HepG2 (cell line): Measurements from ENCODE around the gene ZBTB32. TPM values are rescaled to one million over a fixed set of nuclear protein-coding genes. Genes with fewer than 3 reads are reported as not detected.
A peak's percentile ranks its signal among the peaks of the same experiment; 100 is the strongest.

ENCODE experiments used
- ATF1 ChIP-seq: IDR thresholded peaks from 2 replicates; pipeline ENCODE4 v1.6.1; 2016; ENCODE audit warnings: mild to moderate bottlenecking, control low read depth
- ATF7 ChIP-seq, 2 experiments: fragments of 450-650 bp in 1 of 2; sonication (generic) in 1 of 2; formaldehyde crosslinking in 1 of 2; IDR thresholded peaks; 2 replicates each; pipeline versions ENCODE4 v1.4.0 to v1.6.1; 2016 to 2020; ENCODE audit warnings: antibody characterized with exemption in 1 of 2, mild to moderate bottlenecking in 1 of 2, missing genetic modification reagents in 1 of 2
- E2F1 ChIP-seq: sonication (generic); formaldehyde crosslinking; IDR thresholded peaks from 2 replicates; pipeline ENCODE4 v1.5.0; 2020; ENCODE audit warnings: missing genetic modification reagents
- E2F2 ChIP-seq: sonication (generic); formaldehyde crosslinking; IDR thresholded peaks from 2 replicates; pipeline ENCODE4 v1.4.0; 2020; ENCODE audit warnings: missing genetic modification reagents, borderline replicate concordance
- KAT2B ChIP-seq: fragments of 150-350 bp; IDR thresholded peaks from 2 replicates; pipeline ENCODE4 v1.6.1; 2014; ENCODE audit warnings: low read depth, low read length, borderline replicate concordance
- MAFG ChIP-seq: sonication (generic); formaldehyde crosslinking; IDR thresholded peaks from 2 replicates; pipeline ENCODE4 v1.5.1; 2020; ENCODE audit warnings: mild to moderate bottlenecking, missing genetic modification reagents
- NR2F1 ChIP-seq, 2 experiments: fragments of 450-650 bp in 1 of 2; formaldehyde crosslinking in 1 of 2; IDR thresholded peaks; 2 replicates each; pipeline versions ENCODE4 v1.5.0 to v1.6.1; 2016 to 2020; ENCODE audit warnings: mild to moderate bottlenecking in 1 of 2, missing compliant biosample characterization in 1 of 2, missing genetic modification reagents in 1 of 2, moderate library complexity in 1 of 2
- POLR2A ChIP-seq, 2 experiments: IDR thresholded peaks; 2 replicates each; pipeline ENCODE4 v1.6.1; 2011; ENCODE audit warnings: low read depth in 2 of 2, low read length in 2 of 2, mild to moderate bottlenecking in 1 of 2, moderate library complexity in 1 of 2; ENCODE audit not compliant: insufficient read depth in 1 of 2
- TCF7L2 ChIP-seq: IDR thresholded peaks from 2 replicates; pipeline ENCODE4 v1.6.1; 2011; ENCODE audit warnings: mild to moderate bottlenecking, low read depth, low read length, moderate library complexity
- TEAD3 ChIP-seq: optimal IDR thresholded peaks from 2 replicates; pipeline ENCODE3; 2016; ENCODE audit warnings: borderline replicate concordance
- TFE3 ChIP-seq: IDR thresholded peaks from 2 replicates; pipeline ENCODE4 v1.6.1; 2016
- ZNF354B ChIP-seq: sonication (generic); formaldehyde crosslinking; IDR thresholded peaks from 2 replicates; pipeline ENCODE4 v1.8.0; 2022; ENCODE audit warnings: mild to moderate bottlenecking, missing genetic modification reagents
- ZNF367 ChIP-seq: sonication (generic); formaldehyde crosslinking; IDR thresholded peaks from 2 replicates; pipeline ENCODE4 v1.4.0; 2020; ENCODE audit warnings: missing genetic modification reagents, borderline replicate concordance
- ZNF552 ChIP-seq: sonication (generic); formaldehyde crosslinking; IDR thresholded peaks from 2 replicates; pipeline ENCODE4 v1.9.0; 2022; ENCODE audit warnings: missing genetic modification reagents, mild to moderate bottlenecking, borderline replicate concordance
- ZNF709 ChIP-seq: sonication (generic); formaldehyde crosslinking; IDR thresholded peaks from 2 replicates; pipeline ENCODE4 v1.5.0; 2020; ENCODE audit warnings: mild to moderate bottlenecking, missing genetic modification reagents
- ZNF724P ChIP-seq: sonication (generic); formaldehyde crosslinking; IDR thresholded peaks from 2 replicates; pipeline ENCODE4 v1.8.0; 2022; ENCODE audit warnings: missing genetic modification reagents, borderline replicate concordance
- ZNF780A ChIP-seq: sonication (generic); formaldehyde crosslinking; IDR thresholded peaks from 2 replicates; pipeline ENCODE4 v1.8.0; 2022; ENCODE audit warnings: mild to moderate bottlenecking, missing genetic modification reagents, moderate library complexity
- ZNF781 ChIP-seq: sonication (generic); formaldehyde crosslinking; IDR thresholded peaks from 2 replicates; pipeline ENCODE4 v1.5.1; 2020; ENCODE audit warnings: borderline replicate concordance, mild to moderate bottlenecking, missing genetic modification reagents; ENCODE audit errors: not compliant biosample characterization
- polyA plus RNA-seq, 8 experiments: library from polyadenylated mRNA; depleted of rRNA in 3 of 8; stranded (reverse) in 7 of 8; unstranded in 1 of 8; fragments of >200 nt; fragmentation: Illumina TruSeq in 4 of 8; extraction: Trizol in 4 of 8; gene quantifications; 2 replicates each; pipeline versions ENCODE4 v1.2.1 to v1.2.3, GENCODE V29; 2011 to 2016; ENCODE audit warnings: low read depth in 4 of 8, missing spikeins in 1 of 8, mixed read lengths in 1 of 8; ENCODE audit not compliant: insufficient read depth in 1 of 8
- total RNA-seq, 5 experiments: library from RNA; depleted of rRNA; stranded (reverse); fragments of >200 nt; fragmentation: Illumina TruSeq; extraction: Trizol; gene quantifications; 2 replicates each; pipeline ENCODE4 v1.2.3, GENCODE V29; 2016; ENCODE audit warnings: low read depth in 1 of 5
- TF ChIP-seq, protein P1 (sequence below): sonication (generic); formaldehyde crosslinking; IDR thresholded peaks from 2 replicates; pipeline ENCODE4 v1.8.1; 2022; ENCODE audit warnings: low read depth, mild to moderate bottlenecking, missing genetic modification reagents
- TF ChIP-seq, protein P2 (sequence below): sonication (generic); formaldehyde crosslinking; IDR thresholded peaks from 2 replicates; pipeline ENCODE4 v1.5.0; 2020; ENCODE audit warnings: mild to moderate bottlenecking, missing genetic modification reagents

Gene ZBTB32
- total and polyA plus RNA-seq, 2 of the 13 experiments (the other 11 are each of a cell fraction or from before 2014, with no cell fraction given): not detected

GRCh38 chr19:35719402-35720162 is 15.2 kb downstream of the ZBTB32 start (continued):
- TF ChIP-seq E2F1 (CRISPR knock-in tag) (no peak), ZNF724P (CRISPR knock-in tag) (no peak), E2F2 (CRISPR knock-in tag) (no peak), ZNF367 (CRISPR knock-in tag) (no peak), ZNF552 (no peak), ZNF780A (CRISPR knock-in tag) (no peak), TEAD3 (CRISPR knock-in tag) (peak; percentile 7), TFE3 (no peak), POLR2A (IDR thresholded peaks at IDR 0.05; ENCODE audit: insufficient read depth in 1 of 2, low read depth in 2 of 2, low read length in 2 of 2) (0 out of 4 replicates have a peak, but pooled peaks of 1 of the 2 experiments have one; percentile 28), ZNF781 (CRISPR knock-in tag) (no peak), ATF7 (IDR thresholded peaks at IDR 0.05) (no peak), ATF7 (CRISPR knock-in tag; IDR thresholded peaks at IDR 0.05) (no peak), TCF7L2 (no peak), NR2F1 (CRISPR knock-in tag; IDR thresholded peaks at IDR 0.05) (no peak), MAFG (CRISPR knock-in tag) (no peak), ZNF354B (CRISPR knock-in tag) (no peak), ZNF709 (CRISPR knock-in tag) (no peak), ATF1 (CRISPR knock-in tag) (no peak), KAT2B (no peak)
- TF ChIP-seq, protein P1, sequence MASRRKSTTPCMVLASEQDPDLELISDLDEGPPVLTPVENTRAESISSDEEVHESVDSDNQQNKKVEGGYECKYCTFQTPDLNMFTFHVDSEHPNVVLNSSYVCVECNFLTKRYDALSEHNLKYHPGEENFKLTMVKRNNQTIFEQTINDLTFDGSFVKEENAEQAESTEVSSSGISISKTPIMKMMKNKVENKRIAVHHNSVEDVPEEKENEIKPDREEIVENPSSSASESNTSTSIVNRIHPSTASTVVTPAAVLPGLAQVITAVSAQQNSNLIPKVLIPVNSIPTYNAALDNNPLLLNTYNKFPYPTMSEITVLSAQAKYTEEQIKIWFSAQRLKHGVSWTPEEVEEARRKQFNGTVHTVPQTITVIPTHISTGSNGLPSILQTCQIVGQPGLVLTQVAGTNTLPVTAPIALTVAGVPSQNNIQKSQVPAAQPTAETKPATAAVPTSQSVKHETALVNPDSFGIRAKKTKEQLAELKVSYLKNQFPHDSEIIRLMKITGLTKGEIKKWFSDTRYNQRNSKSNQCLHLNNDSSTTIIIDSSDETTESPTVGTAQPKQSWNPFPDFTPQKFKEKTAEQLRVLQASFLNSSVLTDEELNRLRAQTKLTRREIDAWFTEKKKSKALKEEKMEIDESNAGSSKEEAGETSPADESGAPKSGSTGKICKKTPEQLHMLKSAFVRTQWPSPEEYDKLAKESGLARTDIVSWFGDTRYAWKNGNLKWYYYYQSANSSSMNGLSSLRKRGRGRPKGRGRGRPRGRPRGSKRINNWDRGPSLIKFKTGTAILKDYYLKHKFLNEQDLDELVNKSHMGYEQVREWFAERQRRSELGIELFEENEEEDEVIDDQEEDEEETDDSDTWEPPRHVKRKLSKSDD (CRISPR knock-in tag): no peak
- TF ChIP-seq, protein P2, sequence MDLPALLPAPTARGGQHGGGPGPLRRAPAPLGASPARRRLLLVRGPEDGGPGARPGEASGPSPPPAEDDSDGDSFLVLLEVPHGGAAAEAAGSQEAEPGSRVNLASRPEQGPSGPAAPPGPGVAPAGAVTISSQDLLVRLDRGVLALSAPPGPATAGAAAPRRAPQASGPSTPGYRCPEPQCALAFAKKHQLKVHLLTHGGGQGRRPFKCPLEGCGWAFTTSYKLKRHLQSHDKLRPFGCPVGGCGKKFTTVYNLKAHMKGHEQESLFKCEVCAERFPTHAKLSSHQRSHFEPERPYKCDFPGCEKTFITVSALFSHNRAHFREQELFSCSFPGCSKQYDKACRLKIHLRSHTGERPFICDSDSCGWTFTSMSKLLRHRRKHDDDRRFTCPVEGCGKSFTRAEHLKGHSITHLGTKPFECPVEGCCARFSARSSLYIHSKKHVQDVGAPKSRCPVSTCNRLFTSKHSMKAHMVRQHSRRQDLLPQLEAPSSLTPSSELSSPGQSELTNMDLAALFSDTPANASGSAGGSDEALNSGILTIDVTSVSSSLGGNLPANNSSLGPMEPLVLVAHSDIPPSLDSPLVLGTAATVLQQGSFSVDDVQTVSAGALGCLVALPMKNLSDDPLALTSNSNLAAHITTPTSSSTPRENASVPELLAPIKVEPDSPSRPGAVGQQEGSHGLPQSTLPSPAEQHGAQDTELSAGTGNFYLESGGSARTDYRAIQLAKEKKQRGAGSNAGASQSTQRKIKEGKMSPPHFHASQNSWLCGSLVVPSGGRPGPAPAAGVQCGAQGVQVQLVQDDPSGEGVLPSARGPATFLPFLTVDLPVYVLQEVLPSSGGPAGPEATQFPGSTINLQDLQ (CRISPR knock-in tag): no peak
